Measurements from ENCODE around the gene KRTAP9-1.
"Not testable (repeated sequence)": the region's sequence is repeated elsewhere in the genome, so short reads cannot be mapped to it uniquely, and the experiment has no call there.

Gene KRTAP9-1

GRCh38 chr17:41184480-41184961 is 5.2 kb upstream of the KRTAP9-1 start, which contains the start of gene KRTAP4-1:
KRTAP4-1 (minus strand) TSS chr17:41184911; CDS start chr17:41184854, 57 bp downstream.
- no peak for DNase-seq

DNA sequence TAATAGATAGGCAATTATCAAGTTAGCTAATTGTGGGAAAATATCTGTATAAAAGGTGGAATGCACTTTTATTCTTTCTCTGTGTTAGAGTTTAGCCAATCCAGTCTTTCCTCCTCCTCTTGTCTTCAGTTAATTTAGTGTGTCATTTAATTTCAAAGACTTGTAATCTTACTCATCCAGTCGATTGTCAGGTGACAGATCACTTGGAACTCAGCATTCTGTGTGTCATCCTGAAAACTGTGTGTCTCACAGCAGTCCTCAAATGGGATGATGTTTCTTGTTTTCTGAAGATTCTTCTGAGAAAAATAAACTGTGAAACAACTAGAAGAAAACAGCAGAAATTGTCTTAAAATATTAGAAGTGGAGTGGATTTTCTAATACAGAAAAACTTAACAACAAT is 4.7 kb upstream of the KRTAP9-1 start:
- no peak for DNase-seq

GRCh38 chr17:41186872-41187271 is 2.8 kb upstream of the KRTAP9-1 start:
- no peak for DNase-seq

- no peak for DNase-seq
These were observed 641 bp downstream of the KRTAP9-1 start for GRCh38 chr17:41190328-41190727.

DNA sequence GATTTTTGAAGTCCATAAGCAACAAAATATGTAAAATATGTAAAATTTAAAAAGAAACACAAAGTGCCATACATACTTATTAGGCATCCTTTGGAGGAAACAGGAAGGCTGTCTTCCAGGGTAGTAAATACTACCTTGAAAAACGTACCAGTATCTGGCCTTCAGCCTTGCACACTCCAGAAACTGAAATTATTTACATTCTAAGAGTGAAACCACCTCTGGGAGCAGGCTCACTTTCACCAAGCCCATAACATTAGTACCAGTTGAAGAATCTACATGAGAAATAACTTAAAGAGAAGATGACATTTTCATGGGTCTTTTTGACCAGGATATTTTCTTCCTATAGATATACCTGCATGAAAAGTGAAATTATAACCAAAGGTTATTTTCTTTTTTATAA is 6.4 kb downstream of the KRTAP9-1 start:
- DNase-seq, result no peak

GRCh38 chr17:41199421-41200078 is 9.9 kb downstream of the KRTAP9-1 start:
- no peak for DNase-seq

- DNase-seq, result no peak
These were observed 22.3 kb downstream of the KRTAP9-1 start for GRCh38 chr17:41211845-41212466.

GRCh38 chr17:41212524-41213169 is 23.0 kb downstream of the KRTAP9-1 start:
- DNase-seq, result no peak

DNA sequence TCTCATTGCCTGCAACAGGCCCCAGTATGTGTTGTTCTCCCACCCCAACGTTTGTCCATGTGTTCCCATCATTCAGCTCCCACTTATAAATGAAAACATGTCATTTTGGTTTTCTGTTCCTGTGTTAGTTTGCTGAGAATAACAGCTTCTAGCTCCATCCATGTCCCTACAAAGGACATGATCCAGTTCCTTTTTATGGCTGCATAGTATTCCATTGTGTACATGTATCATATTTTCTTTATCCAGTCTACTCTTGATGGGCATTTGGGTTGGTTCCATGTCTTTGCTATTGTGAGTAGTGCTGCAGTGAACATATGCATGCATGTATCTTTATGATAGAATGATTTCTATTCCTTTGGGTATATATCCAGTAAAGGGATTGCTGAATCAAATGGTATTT is 26.0 kb downstream of the KRTAP9-1 start:
- DNase-seq, result no peak

DNA sequence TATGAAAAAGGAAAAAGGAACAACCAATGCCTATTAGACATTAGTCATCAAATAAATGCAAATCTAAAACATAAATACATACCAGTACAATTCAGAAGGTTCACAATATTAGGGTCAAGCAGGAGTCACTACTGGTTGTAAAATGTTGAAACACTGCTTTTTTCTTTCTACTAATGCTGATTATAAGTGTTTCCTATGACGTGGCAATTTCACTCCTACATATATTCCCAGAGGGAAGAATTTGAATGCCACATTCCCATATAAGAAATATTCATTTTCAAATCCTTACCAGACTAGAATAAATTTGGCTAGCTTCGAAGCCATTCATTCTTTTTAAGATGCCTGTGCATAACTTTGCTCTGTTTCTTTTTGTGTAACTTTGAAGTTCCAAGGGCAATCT is 34.1 kb downstream of the KRTAP9-1 start:
- no peak for DNase-seq

GRCh38 chr17:41226051-41226450 is 36.4 kb downstream of the KRTAP9-1 start:
- no peak for DNase-seq

GRCh38 chr17:41226598-41227095 is 37.0 kb downstream of the KRTAP9-1 start, which contains the start of gene KRTAP9-2:
KRTAP9-2 (plus strand) TSS chr17:41226648; CDS start chr17:41226655, 7 bp downstream.
- not testable (repeated sequence) for DNase-seq

- DNase-seq, result no peak
These were observed 40.4 kb downstream of the KRTAP9-1 start for GRCh38 chr17:41230094-41230493.

- no peak for DNase-seq
These were observed 42.0 kb downstream of the KRTAP9-1 start for GRCh38 chr17:41231731-41232130.

DNA sequence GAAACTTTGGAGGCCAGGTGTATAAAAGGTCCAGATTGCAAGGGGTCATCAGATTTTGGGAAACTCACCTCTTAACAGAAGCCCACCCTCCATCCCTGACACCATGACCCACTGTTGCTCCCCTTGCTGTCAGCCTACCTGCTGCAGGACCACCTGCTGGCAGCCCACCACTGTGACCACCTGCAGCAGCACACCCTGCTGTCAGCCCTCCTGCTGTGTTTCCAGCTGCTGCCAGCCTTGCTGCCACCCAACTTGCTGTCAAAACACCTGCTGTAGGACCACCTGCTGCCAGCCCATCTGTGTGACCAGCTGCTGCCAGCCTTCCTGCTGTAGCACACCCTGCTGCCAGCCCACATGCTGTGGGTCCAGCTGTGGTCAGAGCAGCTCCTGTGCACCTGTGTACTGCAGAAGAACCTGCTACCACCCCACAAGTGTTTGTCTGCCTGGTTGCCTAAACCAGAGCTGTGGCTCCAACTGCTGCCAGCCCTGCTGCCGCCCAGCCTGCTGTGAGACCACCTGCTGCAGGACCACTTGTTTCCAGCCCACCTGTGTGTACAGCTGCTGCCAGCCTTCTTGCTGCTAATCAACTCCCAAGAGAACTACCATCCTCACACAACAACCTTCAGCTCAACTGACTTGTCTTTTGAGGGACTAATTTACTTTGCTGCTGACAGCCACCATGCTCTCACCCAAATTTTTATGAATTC is 42.9 kb downstream of the KRTAP9-1 start, which contains the start of gene KRTAP9-3:
KRTAP9-3 (plus strand) TSS at position 51 of the 707 bp plus-strand sequence; CDS start at position 104, 53 bp downstream.
- not testable (repeated sequence) for DNase-seq

GRCh38 chr17:41237116-41237515 is 47.4 kb downstream of the KRTAP9-1 start:
- not testable (repeated sequence) for DNase-seq

- DNase-seq, result not testable (repeated sequence)
These were observed 48.3 kb downstream of the KRTAP9-1 start, which contains the start of gene KRTAP9-8 for GRCh38 chr17:41237949-41238437. KRTAP9-8 (plus strand) TSS chr17:41237999; CDS start chr17:41238052, 53 bp downstream.
